ENCODE data around the gene NCK2.

Gene NCK2

GRCh38 chr2:105777031-105777482 is 32.3 kb downstream of the NCK2 start:
- no peak for DNase-seq (ENCODE audit: low spot score)

GRCh38 chr2:105777506-105778055 is 32.9 kb downstream of the NCK2 start:
- DNase-seq (ENCODE audit: low spot score), result no peak

DNA sequence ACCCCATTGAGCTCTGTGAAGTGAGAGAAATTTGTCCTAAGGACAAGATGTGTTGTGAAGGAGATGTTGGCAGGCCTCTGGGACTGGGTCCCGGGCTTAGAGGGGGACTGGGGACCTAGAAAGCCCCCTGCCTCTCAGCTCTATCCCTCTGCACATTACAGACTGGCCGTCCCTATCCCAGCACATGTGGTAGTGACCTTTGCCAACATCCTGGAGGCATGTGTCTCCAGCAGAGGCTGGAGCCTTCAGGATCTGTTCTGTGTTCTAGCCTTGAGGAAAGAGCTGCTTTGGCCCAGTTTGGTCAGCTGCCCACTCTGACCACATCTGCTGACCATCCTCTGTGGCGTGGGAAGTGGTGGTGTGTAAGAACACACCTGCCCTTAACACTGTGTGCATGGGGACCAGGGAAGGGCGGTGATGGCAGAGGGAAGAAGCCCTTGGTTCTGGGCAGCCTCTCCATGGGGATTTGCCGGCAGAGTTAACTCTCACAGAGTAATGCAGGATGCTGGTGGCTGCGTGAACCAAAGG is 33.4 kb downstream of the NCK2 start:
- no peak for DNase-seq (ENCODE audit: low spot score)

GRCh38 chr2:105779394-105779793 is 34.7 kb downstream of the NCK2 start:
- no peak for DNase-seq (ENCODE audit: low spot score)

DNA sequence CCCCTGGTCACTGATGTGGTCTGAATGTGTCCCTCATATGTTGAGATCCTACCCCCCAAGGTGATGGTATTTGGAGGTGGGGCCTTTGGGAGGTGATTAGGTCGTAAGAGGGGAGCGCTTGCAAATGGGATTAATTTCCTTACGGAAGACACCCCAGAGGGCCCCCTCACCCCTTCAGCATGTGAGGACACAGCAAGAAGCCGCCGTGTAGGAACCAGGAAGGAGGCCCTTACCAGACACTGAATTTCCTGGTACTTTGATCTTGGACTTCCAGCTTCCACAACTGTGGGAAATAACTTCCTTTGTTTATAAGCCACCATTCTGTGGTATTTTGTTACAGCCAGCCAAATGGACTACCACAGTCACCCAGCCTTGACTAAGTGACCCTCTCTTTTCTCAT is 35.9 kb downstream of the NCK2 start:
- DNase-seq (ENCODE audit: low spot score), result no peak

GRCh38 chr2:105781274-105781978 is 36.7 kb downstream of the NCK2 start:
- no peak for DNase-seq (ENCODE audit: low spot score)

GRCh38 chr2:105782123-105782522 is 37.4 kb downstream of the NCK2 start:
- no peak for DNase-seq (ENCODE audit: low spot score)

GRCh38 chr2:105782646-105783045 is 37.9 kb downstream of the NCK2 start:
- DNase-seq (ENCODE audit: low spot score), result no peak

- no peak for DNase-seq (ENCODE audit: low spot score)
Measured at GRCh38 chr2:105783151-105783738, 38.5 kb downstream of the NCK2 start.

- DNase-seq (ENCODE audit: low spot score), result no peak
Measured at GRCh38 chr2:105783972-105784371, 39.3 kb downstream of the NCK2 start.

DNA sequence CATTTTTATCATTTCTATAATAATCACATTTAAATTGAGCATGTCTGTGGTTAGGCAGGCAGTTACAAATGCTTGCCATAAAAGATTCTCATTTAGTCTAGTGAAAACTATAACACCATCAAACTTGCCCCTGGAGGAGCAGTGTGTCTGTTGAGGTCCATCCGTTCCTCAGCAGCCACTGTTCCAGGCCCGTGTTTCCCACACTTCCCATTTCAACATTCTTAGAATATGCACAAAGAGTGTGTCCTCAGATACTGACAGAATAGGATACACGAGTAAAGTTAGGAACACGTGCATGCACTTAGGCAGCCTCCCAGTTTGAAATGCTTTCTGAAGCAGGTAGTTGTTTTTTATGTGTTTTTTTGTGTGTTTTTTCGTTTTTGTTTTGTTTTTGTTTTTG is 39.9 kb downstream of the NCK2 start:
- no peak for DNase-seq (ENCODE audit: low spot score)

DNA sequence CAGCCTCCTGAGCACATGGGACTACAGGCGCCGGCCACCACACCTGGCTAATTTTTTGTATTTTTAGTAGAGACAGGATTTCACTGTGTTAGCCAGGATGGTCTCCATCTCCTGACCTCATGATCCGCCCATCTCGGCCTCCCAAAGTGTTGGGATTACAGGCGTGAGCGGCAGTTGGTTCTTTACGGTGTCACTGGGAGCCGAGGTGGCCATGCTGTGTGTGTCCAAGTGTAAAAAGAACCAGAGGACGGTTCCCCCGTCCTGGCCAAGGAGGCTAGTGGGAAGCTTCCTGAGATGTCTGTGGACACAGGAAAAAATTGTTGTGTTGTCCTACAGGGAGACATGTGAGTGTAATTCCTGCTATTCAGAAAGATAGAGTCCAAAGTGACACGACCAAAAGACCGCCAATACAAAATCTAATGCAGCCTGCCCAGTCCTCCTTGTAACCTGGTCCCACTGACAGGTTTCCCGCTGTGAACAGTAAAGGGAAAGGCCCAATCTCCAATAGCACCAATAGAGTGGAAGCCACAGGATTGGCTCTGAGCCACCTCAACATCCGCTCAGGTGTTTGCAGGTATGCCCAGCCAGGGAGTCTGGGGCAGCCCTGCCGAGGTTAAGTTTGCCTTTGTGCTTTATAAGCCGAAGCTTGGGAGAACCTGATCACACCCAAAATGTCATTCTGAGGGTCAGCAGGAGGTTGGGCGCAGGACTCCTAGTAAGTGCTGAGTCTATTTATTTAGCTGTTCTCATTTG is 40.6 kb downstream of the NCK2 start:
- no peak for DNase-seq (ENCODE audit: low spot score)

DNA sequence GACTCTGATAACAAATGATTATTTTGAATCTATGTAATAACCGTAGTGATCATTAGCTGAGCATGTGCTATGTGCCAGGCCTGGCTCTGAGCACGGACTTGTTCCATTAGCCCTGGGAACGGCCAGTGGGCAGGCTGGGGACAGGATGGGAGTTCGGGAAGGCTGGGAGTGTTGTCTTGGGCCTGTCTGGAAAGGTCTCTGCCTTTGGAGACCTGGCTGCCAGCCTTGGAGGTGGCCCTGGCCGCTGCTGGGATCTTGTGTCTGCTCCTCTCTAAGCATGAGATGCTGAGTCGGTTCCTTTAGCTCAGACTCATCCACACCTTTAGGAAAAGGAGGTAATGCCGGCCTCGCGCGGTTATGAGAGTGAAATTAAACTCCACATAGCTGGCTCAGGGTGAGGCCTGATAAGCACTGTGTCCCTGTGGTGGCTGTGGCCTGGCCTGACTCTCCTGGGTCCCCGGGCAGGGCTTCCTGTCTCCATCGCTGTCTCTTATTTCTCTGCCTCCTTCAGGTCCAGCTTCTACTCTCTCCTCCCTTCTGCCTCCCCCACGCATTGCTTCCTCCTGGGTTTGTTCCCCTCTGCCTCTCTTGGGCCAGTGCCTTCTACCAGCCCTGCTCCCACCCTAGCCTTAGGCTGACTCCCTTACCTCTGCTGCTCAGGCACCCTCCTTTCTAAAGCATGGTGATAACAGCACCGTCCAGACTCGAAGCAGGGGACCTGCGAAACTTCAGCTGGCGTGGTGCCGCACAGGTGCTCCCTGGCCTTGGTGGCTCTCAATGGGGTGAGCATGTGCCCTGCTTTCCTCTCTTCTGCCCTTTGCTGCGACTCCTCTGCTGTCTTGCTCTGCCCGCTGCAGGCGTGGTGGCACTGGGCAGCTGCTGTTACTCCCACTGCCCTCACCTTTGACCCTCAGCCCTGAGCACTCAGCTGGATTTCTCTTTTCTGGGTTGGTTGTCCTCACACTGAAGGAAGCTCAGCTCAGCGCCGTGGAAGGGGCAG is 41.8 kb downstream of the NCK2 start:
- no peak for DNase-seq (ENCODE audit: low spot score)

DNA sequence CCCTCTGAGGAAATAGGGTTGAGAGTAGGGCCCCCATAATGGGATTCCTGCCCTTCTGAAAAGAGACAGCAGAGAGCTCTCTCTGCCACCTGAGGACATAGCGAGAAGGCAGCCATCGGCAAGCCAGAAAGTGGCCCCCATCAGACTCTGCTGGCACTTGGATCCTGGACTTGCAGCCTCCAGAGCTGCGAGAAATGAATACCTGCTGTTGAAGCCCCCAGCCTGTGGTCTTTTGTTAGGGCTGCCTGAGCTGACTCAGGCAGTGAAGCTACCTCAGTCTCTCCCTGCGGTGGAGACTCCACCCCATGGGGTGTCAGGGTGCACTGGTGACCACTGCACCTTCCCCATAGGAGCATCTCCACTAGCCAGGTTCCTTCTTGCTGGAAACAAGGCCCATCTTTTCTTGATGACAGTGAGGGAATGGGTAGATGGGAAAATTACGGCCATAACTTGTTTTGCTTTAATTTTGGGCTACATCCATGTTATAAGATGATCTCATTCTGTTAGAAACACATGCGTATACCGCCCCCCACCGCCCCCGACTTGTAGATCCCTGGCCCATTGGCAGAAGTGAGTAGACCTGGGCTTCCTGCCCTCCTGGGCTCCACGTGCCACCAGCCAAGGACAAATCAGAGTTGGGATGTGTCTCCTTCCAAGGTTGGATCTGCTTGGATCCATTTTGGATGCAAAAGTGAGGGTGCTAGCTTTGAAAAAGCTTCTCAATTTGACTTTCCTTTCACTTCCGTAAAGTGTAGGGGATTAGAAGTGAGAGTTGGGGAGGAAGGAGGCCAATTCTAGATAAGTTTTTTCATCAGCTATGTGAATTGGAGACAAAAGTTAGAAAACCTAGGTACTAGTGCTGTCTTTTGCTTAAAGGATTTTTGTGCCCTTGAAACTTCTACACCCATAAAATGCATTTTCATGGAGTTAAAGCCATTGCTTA is 42.9 kb downstream of the NCK2 start:
- DNase-seq (ENCODE audit: low spot score), result no peak

DNA sequence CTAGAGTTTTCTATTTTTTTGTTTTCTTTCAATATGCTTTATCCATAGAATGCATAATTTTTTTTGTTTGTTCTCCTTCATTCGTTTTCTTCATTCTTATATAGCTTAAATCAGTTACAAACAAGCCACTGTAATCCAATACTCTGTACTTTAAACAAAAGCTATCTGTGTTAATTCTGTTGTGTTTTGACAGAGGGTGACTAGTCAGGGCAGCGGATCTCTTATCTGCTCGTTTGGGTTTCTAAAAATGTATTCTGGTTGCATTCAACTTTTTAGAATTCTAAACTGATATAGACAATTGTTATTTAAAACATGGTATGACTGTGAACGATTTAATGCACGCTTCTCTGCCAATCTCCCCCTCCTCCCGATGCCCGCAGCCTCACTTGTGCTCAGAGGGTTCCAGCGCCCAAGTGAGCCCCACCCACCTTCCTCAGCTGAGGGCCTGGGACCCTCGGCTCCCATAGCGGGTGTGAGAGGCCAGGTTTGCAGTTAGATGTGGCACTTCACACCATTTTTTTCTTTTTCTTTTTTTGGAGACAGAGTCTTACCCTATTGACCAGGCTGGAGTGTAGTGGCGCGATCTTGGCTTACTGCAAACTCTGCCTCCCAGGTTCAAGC is 44.1 kb downstream of the NCK2 start:
- DNase-seq (ENCODE audit: low spot score), result no peak

- peak; percentile 68 for DNase-seq (ENCODE audit: low spot score)
Measured at GRCh38 chr2:105789745-105790460, 45.2 kb downstream of the NCK2 start.

GRCh38 chr2:105790461-105791149 is 45.9 kb downstream of the NCK2 start:
- no peak for DNase-seq (ENCODE audit: low spot score)

- no peak for DNase-seq (ENCODE audit: low spot score)
Measured at GRCh38 chr2:105791229-105791628, 46.5 kb downstream of the NCK2 start.

GRCh38 chr2:105792561-105792960 is 47.8 kb downstream of the NCK2 start:
- no peak for DNase-seq (ENCODE audit: low spot score)
